ENCODE data around the gene FBXL19.
"Not testable (repeated sequence)": the region's sequence is repeated elsewhere in the genome, so short reads cannot be mapped to it uniquely, and the experiment has no call there.

FBXL19 gene

DNA sequence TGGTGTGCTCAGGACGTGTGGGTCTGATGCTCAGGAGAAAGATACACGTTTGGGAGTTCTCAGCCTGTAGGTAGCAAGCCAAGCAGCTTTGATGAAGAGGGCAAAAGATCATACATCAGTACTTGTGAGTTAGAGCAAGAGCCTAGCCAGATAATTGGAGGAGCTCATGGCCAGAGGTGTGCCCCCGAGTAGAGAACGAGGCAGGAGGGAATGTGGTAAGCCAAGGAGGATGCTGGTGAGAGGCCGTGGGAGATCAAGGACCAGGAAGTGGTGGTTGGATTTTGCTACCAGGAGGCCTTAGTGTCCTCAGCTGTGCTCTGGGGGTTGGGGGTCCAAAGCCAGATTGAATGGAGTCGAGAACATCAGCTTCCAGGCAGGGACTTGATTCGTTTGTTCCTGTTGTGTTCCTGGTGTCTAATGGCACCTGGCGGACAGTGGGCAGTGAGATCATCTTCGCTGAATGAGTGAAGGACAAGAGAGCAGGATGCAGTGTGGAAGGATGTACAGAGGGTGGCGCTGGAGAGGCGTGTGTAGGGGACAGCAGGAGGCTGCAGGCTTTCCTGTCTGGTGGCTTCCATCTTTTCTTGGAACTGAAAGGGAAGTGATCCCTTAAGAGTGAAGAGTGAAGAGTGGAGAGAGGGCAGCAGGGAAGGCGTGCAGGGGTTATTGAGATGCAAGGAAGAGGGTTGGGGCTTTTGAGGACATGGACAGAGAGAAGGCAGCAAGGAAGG is 11.6 kb downstream of the FBXL19 start:
- no peak overlapping the region for H3K27ac ChIP-seq (replicated peaks)
- TF ChIP-seq CTCF (IDR thresholded peaks at IDR 0.05; ENCODE audit: insufficient read depth, low read length), result peak; percentile 70
- no peak for TF ChIP-seq POLR2AphosphoS5 (IDR thresholded peaks at IDR 0.05; ENCODE audit: low read depth)
- no peak for TF ChIP-seq GABPA (IDR thresholded peaks at IDR 0.05; ENCODE audit: low read depth)
- TF ChIP-seq SPI1 (IDR thresholded peaks at IDR 0.05; ENCODE audit: borderline replicate concordance, low read depth), result no peak
- TF ChIP-seq, protein P1, sequence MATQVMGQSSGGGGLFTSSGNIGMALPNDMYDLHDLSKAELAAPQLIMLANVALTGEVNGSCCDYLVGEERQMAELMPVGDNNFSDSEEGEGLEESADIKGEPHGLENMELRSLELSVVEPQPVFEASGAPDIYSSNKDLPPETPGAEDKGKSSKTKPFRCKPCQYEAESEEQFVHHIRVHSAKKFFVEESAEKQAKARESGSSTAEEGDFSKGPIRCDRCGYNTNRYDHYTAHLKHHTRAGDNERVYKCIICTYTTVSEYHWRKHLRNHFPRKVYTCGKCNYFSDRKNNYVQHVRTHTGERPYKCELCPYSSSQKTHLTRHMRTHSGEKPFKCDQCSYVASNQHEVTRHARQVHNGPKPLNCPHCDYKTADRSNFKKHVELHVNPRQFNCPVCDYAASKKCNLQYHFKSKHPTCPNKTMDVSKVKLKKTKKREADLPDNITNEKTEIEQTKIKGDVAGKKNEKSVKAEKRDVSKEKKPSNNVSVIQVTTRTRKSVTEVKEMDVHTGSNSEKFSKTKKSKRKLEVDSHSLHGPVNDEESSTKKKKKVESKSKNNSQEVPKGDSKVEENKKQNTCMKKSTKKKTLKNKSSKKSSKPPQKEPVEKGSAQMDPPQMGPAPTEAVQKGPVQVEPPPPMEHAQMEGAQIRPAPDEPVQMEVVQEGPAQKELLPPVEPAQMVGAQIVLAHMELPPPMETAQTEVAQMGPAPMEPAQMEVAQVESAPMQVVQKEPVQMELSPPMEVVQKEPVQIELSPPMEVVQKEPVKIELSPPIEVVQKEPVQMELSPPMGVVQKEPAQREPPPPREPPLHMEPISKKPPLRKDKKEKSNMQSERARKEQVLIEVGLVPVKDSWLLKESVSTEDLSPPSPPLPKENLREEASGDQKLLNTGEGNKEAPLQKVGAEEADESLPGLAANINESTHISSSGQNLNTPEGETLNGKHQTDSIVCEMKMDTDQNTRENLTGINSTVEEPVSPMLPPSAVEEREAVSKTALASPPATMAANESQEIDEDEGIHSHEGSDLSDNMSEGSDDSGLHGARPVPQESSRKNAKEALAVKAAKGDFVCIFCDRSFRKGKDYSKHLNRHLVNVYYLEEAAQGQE (IDR thresholded peaks at IDR 0.05; ENCODE audit: insufficient replicate concordance, low read depth), result no peak
- no peaks in the 10 kb centered on the region for H3K27me3 ChIP-seq (ENCODE audit: insufficient read depth, poor library complexity, severe bottlenecking)
- peak; percentile 64 to 73 for DNase-seq (ENCODE audit: low read depth in 1 of 2, low spot score in 1 of 2)
- H3K4me3 ChIP-seq (replicated peaks; ENCODE audit: insufficient read depth, low read length), result no peak overlapping the region

DNA sequence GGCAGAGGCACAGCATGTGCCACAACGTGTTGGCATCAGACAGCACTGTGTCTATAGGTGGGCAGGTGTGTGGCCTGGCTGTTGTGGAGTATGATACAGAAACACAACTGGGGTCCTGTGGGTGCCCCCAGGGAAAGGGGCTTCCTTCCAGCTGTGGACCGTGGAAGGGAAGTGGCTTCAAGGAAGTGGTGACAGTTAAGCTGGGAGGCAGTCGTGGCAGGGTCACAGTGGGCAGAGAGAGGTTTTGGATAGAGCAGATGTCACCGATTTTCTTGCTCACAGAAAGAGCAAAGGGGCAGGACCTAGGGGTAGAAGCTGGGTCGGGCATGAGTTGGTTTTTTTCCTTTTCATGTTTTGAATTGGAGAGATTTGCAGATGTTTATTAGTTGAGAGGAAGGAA is 14.3 kb downstream of the FBXL19 start:
- Histone ChIP-seq H3K27me3 (ENCODE audit: insufficient read depth, poor library complexity, severe bottlenecking) (no peaks in the 10 kb centered on the region), H3K27ac (replicated peaks) (peak overlapping the region; percentile 34), H3K4me3 (replicated peaks; ENCODE audit: insufficient read depth, low read length) (no peak overlapping the region)
- TF ChIP-seq SPI1 (IDR thresholded peaks at IDR 0.05; ENCODE audit: borderline replicate concordance, low read depth) (peak; percentile 50; the same call in 1 of the 2 replicates), CTCF (IDR thresholded peaks at IDR 0.05; ENCODE audit: insufficient read depth, low read length) (no peak), POLR2AphosphoS5 (IDR thresholded peaks at IDR 0.05; ENCODE audit: low read depth) (0 out of 2 replicates have a peak, but pooled peaks have one; percentile 48)
- peak in 1 of 2 experiments; percentile 42 for DNase-seq (ENCODE audit: low read depth in 1 of 2, low spot score in 1 of 2)

- DNase-seq (ENCODE audit: low read depth in 1 of 2, low spot score in 1 of 2); H3K27ac ChIP-seq (replicated peaks); H3K4me3 ChIP-seq (replicated peaks; ENCODE audit: insufficient read depth, low read length); H3K27me3 ChIP-seq (ENCODE audit: insufficient read depth, poor library complexity, severe bottlenecking): not testable (repeated sequence)
These were observed 16.2 kb downstream of the FBXL19 start for GRCh38 chr16:30939571-30939970.

- peak; percentile 70 to 81 for DNase-seq (ENCODE audit: low read depth in 1 of 2, low spot score in 1 of 2)
- TF ChIP-seq, protein P1 (IDR thresholded peaks at IDR 0.05; ENCODE audit: insufficient replicate concordance, low read depth), result no peak
- TF ChIP-seq SPI1 (IDR thresholded peaks at IDR 0.05; ENCODE audit: borderline replicate concordance, low read depth) (peak; percentile 27; the same call in 1 of the 2 replicates), CTCF (IDR thresholded peaks at IDR 0.05; ENCODE audit: insufficient read depth, low read length) (peak; percentile 94)
- Histone ChIP-seq H3K27me3 (ENCODE audit: insufficient read depth, poor library complexity, severe bottlenecking) (no peaks in the 10 kb centered on the region), H3K4me3 (replicated peaks; ENCODE audit: insufficient read depth, low read length) (no peak overlapping the region), H3K27ac (replicated peaks) (no peak overlapping the region)
These were observed 18.4 kb downstream of the FBXL19 start for GRCh38 chr16:30941600-30942425.
